Measurements from ENCODE around the gene GRIA3. TPM values are rescaled to one million over a fixed set of nuclear protein-coding genes. Genes with fewer than 3 reads are reported as not detected.

GRIA3 gene
- total RNA-seq, 1 donor from 2014 or later = not detected

- TF ChIP-seq CTCF (IDR thresholded peaks at IDR 0.05) = no peak
- no peak overlapping the region for H3K4me3 Mint-ChIP-seq
- no peaks in the 10 kb centered on the region for H3K9me3 Mint-ChIP-seq
- no peak for DNase-seq
- ChIA-PET POLR2A (no interaction called here), CTCF (no interaction called here)
- H3K4me1 Mint-ChIP-seq = no peaks in the 10 kb centered on the region
- H3K36me3 Mint-ChIP-seq (ENCODE audit: low read depth) = no peaks in the 10 kb centered on the region
- ATAC-seq (ENCODE audit: low read depth) = no peak
- no peak overlapping the region for H3K27ac Mint-ChIP-seq
- intact Hi-C loops (cut with micrococcal nuclease) = no loop called here
- no peaks in the 10 kb centered on the region for H3K27me3 Mint-ChIP-seq
Observed at GRCh38 chrX:123324625-123325024, 140.5 kb downstream of the GRIA3 start.

GRCh38 chrX:123330229-123330942 is 146.3 kb downstream of the GRIA3 start:
- no peak for DNase-seq
- ChIA-PET POLR2A (no interaction called here), CTCF (no interaction called here)
- ATAC-seq (ENCODE audit: low read depth) = no peak
- Mint-ChIP-seq H3K27ac (no peak overlapping the region), H3K4me1 (no peaks in the 10 kb centered on the region), H3K9me3 (no peaks in the 10 kb centered on the region), H3K4me3 (no peak overlapping the region), H3K36me3 (ENCODE audit: low read depth) (no peaks in the 10 kb centered on the region), H3K27me3 (no peaks in the 10 kb centered on the region)
- intact Hi-C loops (cut with micrococcal nuclease) = no loop called here
- TF ChIP-seq CTCF (IDR thresholded peaks at IDR 0.05) = no peak

- ATAC-seq (ENCODE audit: low read depth) = no peak
- no peaks in the 10 kb centered on the region for H3K36me3 Mint-ChIP-seq (ENCODE audit: low read depth)
- ChIA-PET CTCF (no interaction called here), POLR2A (no interaction called here)
- no peaks in the 10 kb centered on the region for H3K27me3 Mint-ChIP-seq
- no peaks in the 10 kb centered on the region for H3K9me3 Mint-ChIP-seq
- H3K27ac Mint-ChIP-seq = no peak overlapping the region
- TF ChIP-seq CTCF (IDR thresholded peaks at IDR 0.05) = no peak
- no peak for DNase-seq
- H3K4me3 Mint-ChIP-seq = no peak overlapping the region
- no peaks in the 10 kb centered on the region for H3K4me1 Mint-ChIP-seq
- intact Hi-C loops (cut with micrococcal nuclease) = no loop called here
Observed at GRCh38 chrX:123331349-123331748, 147.3 kb downstream of the GRIA3 start.

- Mint-ChIP-seq H3K36me3 (ENCODE audit: low read depth) (no peaks in the 10 kb centered on the region), H3K4me1 (no peaks in the 10 kb centered on the region), H3K4me3 (no peak overlapping the region), H3K27ac (no peak overlapping the region), H3K27me3 (no peaks in the 10 kb centered on the region), H3K9me3 (no peaks in the 10 kb centered on the region)
- intact Hi-C loops (cut with micrococcal nuclease) = no loop called here
- ChIA-PET POLR2A (no interaction called here), CTCF (no interaction called here)
- no peak for TF ChIP-seq CTCF (IDR thresholded peaks at IDR 0.05)
- DNase-seq (no peak), ATAC-seq (ENCODE audit: low read depth) (no peak)
Observed at GRCh38 chrX:123331859-123332258, 147.8 kb downstream of the GRIA3 start.

- no peak for DNase-seq
- H3K36me3 Mint-ChIP-seq (ENCODE audit: low read depth) = no peaks in the 10 kb centered on the region
- no peak overlapping the region for H3K4me3 Mint-ChIP-seq
- ATAC-seq (ENCODE audit: low read depth) = no peak
- no peak overlapping the region for H3K27ac Mint-ChIP-seq
- H3K4me1 Mint-ChIP-seq = no peaks in the 10 kb centered on the region
- TF ChIP-seq CTCF (IDR thresholded peaks at IDR 0.05) = no peak
- CTCF ChIA-PET = no interaction called here
- intact Hi-C loops (cut with micrococcal nuclease) = no loop called here
- no peaks in the 10 kb centered on the region for H3K27me3 Mint-ChIP-seq
- H3K9me3 Mint-ChIP-seq = no peaks in the 10 kb centered on the region
- POLR2A ChIA-PET = no interaction called here
Observed at GRCh38 chrX:123336666-123337065, 152.6 kb downstream of the GRIA3 start.
